ENCODE data around the gene MASP2.

GRCh38 chr1:11044086-11044848 is 2.8 kb downstream of the MASP2 start:
- TF ChIP-seq EGR1 (IDR thresholded peaks at IDR 0.05) (no peak), NFIC (IDR thresholded peaks at IDR 0.05) (no peak), CREB1 (IDR thresholded peaks at IDR 0.05; ENCODE audit: low read depth) (no peak), TAF1 (IDR thresholded peaks at IDR 0.05; ENCODE audit: low read depth) (no peak), MAX (IDR thresholded peaks at IDR 0.05) (no peak)

Measured in Ishikawa (cell line).